ENCODE data around the gene KRT1.

DNA sequence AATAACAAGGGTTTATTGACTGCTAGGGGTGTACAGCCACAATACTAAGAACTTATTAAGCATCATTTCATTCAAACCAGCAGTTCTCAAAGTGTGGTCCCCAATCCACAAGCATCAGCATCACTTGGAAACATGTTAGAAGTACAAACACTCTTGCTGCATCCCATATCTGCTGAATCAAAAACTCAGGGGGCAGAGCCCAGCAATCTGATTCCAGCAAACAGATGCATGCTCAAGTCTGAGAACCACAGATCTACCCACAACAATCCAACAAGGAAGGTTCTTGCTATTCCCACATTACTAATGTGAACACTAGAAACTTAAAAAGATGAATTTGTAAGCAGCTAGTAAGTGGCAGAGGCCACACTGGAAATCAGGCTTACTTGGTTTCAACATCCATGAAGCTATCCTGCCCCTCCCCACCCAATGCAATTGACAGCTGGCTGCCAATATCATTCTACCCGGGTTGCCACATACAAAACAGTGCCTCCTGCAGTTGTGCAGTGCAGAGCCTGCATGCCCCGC lies 16.9 kb upstream of the KRT1 start:
- TF ChIP-seq, protein P1, sequence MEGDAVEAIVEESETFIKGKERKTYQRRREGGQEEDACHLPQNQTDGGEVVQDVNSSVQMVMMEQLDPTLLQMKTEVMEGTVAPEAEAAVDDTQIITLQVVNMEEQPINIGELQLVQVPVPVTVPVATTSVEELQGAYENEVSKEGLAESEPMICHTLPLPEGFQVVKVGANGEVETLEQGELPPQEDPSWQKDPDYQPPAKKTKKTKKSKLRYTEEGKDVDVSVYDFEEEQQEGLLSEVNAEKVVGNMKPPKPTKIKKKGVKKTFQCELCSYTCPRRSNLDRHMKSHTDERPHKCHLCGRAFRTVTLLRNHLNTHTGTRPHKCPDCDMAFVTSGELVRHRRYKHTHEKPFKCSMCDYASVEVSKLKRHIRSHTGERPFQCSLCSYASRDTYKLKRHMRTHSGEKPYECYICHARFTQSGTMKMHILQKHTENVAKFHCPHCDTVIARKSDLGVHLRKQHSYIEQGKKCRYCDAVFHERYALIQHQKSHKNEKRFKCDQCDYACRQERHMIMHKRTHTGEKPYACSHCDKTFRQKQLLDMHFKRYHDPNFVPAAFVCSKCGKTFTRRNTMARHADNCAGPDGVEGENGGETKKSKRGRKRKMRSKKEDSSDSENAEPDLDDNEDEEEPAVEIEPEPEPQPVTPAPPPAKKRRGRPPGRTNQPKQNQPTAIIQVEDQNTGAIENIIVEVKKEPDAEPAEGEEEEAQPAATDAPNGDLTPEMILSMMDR (IDR thresholded peaks at IDR 0.05; ENCODE audit: insufficient read depth, low read length, poor library complexity, severe bottlenecking): no peak
- TF ChIP-seq EZH2phosphoT487 (conservative IDR thresholded peaks at IDR 0.05; ENCODE audit: low read length): no peak

Measured in SU-DHL-6 (cell line).